ENCODE measurements around the gene NEK4.

Gene NEK4

DNA sequence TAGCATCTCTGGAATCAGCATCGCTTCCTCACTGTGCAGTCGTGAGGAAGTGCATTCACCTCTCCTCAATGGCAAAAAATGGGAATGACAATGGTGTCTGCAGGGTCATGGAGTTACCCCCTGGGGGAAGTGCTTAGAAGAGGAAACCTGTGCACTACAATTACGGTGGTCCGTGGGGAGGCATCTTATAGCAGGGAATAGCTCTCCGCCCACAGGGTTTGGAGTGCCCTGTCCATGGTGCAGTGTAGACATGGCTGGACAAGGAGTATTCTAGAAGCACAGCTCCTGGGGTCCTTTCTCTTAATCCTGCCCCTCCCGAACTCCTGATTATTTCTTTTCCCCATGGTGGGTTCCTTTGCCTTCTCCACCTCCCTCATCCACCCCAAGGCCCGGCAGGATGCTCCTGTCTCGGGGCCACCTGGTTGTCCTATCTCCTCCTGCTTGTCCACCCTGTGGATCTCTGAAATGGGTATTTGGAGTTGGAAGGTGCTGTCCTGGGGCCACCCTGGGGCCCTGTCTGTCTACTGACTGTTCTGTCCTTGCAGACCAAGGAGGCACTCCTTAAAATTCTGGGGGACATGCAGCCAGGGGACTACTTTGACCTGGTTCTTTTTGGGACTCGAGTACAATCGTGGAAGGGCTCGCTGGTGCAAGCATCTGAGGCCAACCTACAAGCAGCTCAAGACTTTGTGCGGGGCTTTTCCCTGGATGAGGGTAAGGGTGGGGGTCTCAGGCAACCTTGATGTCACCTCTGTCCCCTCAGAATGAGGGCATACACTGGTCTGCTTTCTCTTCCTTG lies 11.9 kb upstream of the NEK4 start:
- Histone ChIP-seq H3K27ac (ENCODE audit: extremely low read depth, low read depth, low read length) (no peak overlapping the region), H3K9me3 (ENCODE audit: control insufficient read depth, insufficient read depth, low read depth, low read length) (no peaks in the 10 kb centered on the region), H3K36me3 (ENCODE audit: control insufficient read depth in 2 of 2, insufficient read depth in 1 of 2, low read length in 2 of 2) (no peaks in the 10 kb centered on the region), H3K4me3 (ENCODE audit: low read depth, low read length) (no peak overlapping the region), H3K4me1 (ENCODE audit: control insufficient read depth, insufficient read depth, low read length) (no peaks in the 10 kb centered on the region)
- CTCF ChIA-PET, result interaction anchor here (0.6 to 0.7 kb wide), 2 partner anchors 10 to 16 kb away, joined by 3 read pairs; no protein-coding TSS in a partner anchor
- POLR2A ChIA-PET, result no interaction called here
- TF ChIP-seq, protein P1, sequence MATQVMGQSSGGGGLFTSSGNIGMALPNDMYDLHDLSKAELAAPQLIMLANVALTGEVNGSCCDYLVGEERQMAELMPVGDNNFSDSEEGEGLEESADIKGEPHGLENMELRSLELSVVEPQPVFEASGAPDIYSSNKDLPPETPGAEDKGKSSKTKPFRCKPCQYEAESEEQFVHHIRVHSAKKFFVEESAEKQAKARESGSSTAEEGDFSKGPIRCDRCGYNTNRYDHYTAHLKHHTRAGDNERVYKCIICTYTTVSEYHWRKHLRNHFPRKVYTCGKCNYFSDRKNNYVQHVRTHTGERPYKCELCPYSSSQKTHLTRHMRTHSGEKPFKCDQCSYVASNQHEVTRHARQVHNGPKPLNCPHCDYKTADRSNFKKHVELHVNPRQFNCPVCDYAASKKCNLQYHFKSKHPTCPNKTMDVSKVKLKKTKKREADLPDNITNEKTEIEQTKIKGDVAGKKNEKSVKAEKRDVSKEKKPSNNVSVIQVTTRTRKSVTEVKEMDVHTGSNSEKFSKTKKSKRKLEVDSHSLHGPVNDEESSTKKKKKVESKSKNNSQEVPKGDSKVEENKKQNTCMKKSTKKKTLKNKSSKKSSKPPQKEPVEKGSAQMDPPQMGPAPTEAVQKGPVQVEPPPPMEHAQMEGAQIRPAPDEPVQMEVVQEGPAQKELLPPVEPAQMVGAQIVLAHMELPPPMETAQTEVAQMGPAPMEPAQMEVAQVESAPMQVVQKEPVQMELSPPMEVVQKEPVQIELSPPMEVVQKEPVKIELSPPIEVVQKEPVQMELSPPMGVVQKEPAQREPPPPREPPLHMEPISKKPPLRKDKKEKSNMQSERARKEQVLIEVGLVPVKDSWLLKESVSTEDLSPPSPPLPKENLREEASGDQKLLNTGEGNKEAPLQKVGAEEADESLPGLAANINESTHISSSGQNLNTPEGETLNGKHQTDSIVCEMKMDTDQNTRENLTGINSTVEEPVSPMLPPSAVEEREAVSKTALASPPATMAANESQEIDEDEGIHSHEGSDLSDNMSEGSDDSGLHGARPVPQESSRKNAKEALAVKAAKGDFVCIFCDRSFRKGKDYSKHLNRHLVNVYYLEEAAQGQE (tag by site-specific recombination; IDR thresholded peaks at IDR 0.05), result 0 out of 2 replicates have a peak, but pooled peaks have one; percentile 47
- no peak for TF ChIP-seq ZSCAN30 (tag by site-specific recombination; IDR thresholded peaks at IDR 0.05)

DNA sequence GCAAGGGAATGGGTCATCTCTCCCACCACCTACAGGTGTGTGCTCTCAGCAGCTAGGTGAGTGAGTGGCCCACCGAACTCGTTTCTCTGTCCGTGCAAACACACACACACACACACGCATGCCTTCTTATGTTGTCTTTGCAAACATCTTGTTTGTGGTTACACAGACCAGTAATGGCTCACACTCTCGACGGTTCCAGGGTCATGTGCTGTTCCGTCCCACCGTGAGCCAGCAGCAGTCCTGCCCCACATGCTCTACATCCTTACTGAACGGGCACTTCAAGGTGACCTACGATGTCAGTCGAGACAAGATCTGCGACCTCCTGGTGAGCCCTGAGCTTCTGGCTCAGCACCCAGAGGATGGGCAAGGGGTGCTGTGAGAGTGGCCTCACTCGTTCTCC lies 11.0 kb upstream of the NEK4 start:
- H3K36me3 ChIP-seq (ENCODE audit: control insufficient read depth in 2 of 2, insufficient read depth in 1 of 2, low read length in 2 of 2), result no peaks in the 10 kb centered on the region
- no peak overlapping the region for H3K27ac ChIP-seq (ENCODE audit: extremely low read depth, low read depth, low read length)
- CTCF ChIA-PET, result no interaction called here
- no peaks in the 10 kb centered on the region for H3K9me3 ChIP-seq (ENCODE audit: control insufficient read depth, insufficient read depth, low read depth, low read length)
- H3K4me3 ChIP-seq (ENCODE audit: low read depth, low read length), result no peak overlapping the region
- TF ChIP-seq, protein P2, sequence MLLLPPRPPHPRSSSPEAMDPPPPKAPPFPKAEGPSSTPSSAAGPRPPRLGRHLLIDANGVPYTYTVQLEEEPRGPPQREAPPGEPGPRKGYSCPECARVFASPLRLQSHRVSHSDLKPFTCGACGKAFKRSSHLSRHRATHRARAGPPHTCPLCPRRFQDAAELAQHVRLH (tag by site-specific recombination; IDR thresholded peaks at IDR 0.05), result no peak
- TF ChIP-seq ZNF768 (tag by site-specific recombination; IDR thresholded peaks at IDR 0.05), result no peak
- no peak for TF ChIP-seq ZNF660 (tag by site-specific recombination; IDR thresholded peaks at IDR 0.05)
- TF ChIP-seq ZIC2 (tag by site-specific recombination; IDR thresholded peaks at IDR 0.05), result no peak
- TF ChIP-seq ZNF341 (tag by site-specific recombination; IDR thresholded peaks at IDR 0.05; ENCODE audit: low read depth), result no peak
- TF ChIP-seq, protein P3, sequence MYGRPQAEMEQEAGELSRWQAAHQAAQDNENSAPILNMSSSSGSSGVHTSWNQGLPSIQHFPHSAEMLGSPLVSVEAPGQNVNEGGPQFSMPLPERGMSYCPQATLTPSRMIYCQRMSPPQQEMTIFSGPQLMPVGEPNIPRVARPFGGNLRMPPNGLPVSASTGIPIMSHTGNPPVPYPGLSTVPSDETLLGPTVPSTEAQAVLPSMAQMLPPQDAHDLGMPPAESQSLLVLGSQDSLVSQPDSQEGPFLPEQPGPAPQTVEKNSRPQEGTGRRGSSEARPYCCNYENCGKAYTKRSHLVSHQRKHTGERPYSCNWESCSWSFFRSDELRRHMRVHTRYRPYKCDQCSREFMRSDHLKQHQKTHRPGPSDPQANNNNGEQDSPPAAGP (tag by site-specific recombination; IDR thresholded peaks at IDR 0.05), result no peak
- TF ChIP-seq ZBTB48 (tag by site-specific recombination; IDR thresholded peaks at IDR 0.05), result no peak
- no peak for TF ChIP-seq ZNF138 (tag by site-specific recombination; IDR thresholded peaks at IDR 0.05; ENCODE audit: borderline replicate concordance)
- TF ChIP-seq ZNF404 (tag by site-specific recombination; IDR thresholded peaks at IDR 0.05), result no peak
- TF ChIP-seq WT1 (tag by site-specific recombination; IDR thresholded peaks at IDR 0.05), result no peak
- TF ChIP-seq, protein P4, sequence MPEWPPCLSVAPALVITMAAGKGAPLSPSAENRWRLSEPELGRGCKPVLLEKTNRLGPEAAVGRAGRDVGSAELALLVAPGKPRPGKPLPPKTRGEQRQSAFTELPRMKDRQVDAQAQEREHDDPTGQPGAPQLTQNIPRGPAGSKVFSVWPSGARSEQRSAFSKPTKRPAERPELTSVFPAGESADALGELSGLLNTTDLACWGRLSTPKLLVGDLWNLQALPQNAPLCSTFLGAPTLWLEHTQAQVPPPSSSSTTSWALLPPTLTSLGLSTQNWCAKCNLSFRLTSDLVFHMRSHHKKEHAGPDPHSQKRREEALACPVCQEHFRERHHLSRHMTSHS (tag by site-specific recombination; IDR thresholded peaks at IDR 0.05), result no peak
- TF ChIP-seq KLF10 (tag by site-specific recombination; IDR thresholded peaks at IDR 0.05), result no peak
- TF ChIP-seq ZFHX2 (tag by site-specific recombination; conservative IDR thresholded peaks at IDR 0.05), result no peak
- TF ChIP-seq OSR2 (tag by site-specific recombination; IDR thresholded peaks at IDR 0.05), result no peak
- no peak for TF ChIP-seq ZNF354C (tag by site-specific recombination; IDR thresholded peaks at IDR 0.05; ENCODE audit: borderline replicate concordance, low read depth)
- TF ChIP-seq, protein P5, sequence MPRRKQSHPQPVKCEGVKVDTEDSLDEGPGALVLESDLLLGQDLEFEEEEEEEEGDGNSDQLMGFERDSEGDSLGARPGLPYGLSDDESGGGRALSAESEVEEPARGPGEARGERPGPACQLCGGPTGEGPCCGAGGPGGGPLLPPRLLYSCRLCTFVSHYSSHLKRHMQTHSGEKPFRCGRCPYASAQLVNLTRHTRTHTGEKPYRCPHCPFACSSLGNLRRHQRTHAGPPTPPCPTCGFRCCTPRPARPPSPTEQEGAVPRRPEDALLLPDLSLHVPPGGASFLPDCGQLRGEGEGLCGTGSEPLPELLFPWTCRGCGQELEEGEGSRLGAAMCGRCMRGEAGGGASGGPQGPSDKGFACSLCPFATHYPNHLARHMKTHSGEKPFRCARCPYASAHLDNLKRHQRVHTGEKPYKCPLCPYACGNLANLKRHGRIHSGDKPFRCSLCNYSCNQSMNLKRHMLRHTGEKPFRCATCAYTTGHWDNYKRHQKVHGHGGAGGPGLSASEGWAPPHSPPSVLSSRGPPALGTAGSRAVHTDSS (tag by site-specific recombination; IDR thresholded peaks at IDR 0.05), result no peak
- TF ChIP-seq ZNF76 (tag by site-specific recombination; IDR thresholded peaks at IDR 0.05; ENCODE audit: borderline replicate concordance, low read depth), result no peak
- no peak for TF ChIP-seq ZNF169 (tag by site-specific recombination; IDR thresholded peaks at IDR 0.05)
- H3K4me1 ChIP-seq (ENCODE audit: control insufficient read depth, insufficient read depth, low read length), result no peaks in the 10 kb centered on the region
- POLR2A ChIA-PET, result no interaction called here
